GM12874 (cell line): Measurements from ENCODE around the gene AK5.

Source experiments
- TF ChIP-seq, protein P1 (sequence below): IDR thresholded peaks from 2 replicates; pipeline ENCODE4 v1.5.1; 2011; ENCODE audit warnings: low read depth, mild to moderate bottlenecking, control low read depth, low read length, moderate library complexity; ENCODE audit not compliant: insufficient read depth

The AK5 gene

DNA sequence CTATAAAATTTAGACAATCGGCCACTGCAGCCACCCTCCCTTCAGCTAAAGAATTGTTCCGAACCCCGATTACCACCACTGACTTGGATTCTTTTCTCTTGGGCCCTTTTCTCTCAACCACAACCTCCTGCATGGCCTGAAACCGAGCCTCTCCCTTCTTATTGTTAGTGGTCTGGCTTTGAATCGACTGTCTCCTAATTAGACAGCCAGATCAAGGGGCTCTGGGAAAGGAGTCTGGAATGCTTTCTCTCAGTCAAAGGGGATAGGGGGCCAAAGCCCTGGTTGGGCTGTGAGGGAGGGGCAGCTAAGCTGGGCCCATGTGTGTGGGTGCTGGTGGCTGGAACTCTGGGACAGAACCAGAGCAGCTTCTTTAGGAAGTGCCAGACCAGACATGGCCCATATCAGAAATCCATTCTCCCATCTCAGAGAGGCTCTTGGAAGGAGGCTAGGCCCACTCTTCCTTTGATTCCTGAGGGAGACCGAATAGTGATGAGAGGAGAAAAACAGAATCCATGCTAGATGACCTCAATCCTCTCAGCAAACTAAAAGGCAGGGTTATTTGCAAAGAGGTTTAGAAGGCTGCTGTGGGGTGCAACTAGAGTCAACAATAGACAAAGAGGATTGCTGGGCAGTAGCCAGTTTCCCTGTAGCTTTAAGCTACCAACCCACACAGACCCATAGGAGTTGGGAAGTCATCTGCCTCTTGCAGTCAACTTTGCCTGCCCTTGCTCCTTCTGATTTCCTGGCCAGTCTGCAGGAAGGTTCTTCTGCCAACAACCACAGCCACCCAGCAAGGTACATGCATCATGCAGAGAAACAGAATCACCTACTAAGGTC lies 117.6 kb downstream of the AK5 start:
- TF ChIP-seq, protein P1, sequence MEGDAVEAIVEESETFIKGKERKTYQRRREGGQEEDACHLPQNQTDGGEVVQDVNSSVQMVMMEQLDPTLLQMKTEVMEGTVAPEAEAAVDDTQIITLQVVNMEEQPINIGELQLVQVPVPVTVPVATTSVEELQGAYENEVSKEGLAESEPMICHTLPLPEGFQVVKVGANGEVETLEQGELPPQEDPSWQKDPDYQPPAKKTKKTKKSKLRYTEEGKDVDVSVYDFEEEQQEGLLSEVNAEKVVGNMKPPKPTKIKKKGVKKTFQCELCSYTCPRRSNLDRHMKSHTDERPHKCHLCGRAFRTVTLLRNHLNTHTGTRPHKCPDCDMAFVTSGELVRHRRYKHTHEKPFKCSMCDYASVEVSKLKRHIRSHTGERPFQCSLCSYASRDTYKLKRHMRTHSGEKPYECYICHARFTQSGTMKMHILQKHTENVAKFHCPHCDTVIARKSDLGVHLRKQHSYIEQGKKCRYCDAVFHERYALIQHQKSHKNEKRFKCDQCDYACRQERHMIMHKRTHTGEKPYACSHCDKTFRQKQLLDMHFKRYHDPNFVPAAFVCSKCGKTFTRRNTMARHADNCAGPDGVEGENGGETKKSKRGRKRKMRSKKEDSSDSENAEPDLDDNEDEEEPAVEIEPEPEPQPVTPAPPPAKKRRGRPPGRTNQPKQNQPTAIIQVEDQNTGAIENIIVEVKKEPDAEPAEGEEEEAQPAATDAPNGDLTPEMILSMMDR: no peak

DNA sequence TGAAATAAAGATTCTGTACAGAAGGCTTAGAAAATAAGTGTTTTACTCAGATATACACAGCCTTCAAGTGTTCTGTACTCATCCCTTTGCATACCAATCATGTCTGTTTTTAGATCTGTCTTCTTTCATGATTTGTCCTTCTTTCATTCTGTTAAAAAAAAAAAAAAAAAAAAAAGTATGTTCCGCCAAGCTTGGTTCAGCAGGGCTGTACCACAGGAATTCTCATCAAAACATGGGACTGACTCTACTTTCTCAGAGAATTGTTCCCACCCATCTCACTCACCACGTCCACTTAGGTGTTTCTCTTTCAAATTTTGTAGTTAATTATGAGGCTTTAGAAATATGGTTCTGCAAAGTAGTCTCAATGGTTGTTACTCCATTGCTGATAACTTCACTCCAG lies 119.0 kb downstream of the AK5 start:
- TF ChIP-seq, protein P1: no peak

DNA sequence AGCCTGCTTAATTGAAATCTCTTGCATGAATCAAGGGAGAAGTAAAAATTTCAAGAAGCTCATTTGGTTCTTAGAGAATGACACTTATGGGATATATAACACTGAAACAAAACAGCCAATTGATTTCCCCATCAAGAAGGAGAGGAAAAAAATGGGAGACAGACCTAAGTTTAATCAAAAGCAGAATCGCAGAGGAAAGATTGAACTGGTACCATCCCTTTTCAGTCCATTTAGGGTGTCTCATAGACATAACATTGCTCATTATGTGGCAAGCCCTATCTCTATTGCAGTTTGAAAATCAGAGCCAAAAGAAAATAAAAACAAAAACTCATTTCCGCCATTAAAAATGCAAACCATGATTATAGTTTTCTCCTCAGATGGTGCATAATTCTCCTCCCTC lies 119.6 kb downstream of the AK5 start:
- TF ChIP-seq, protein P1: no peak

DNA sequence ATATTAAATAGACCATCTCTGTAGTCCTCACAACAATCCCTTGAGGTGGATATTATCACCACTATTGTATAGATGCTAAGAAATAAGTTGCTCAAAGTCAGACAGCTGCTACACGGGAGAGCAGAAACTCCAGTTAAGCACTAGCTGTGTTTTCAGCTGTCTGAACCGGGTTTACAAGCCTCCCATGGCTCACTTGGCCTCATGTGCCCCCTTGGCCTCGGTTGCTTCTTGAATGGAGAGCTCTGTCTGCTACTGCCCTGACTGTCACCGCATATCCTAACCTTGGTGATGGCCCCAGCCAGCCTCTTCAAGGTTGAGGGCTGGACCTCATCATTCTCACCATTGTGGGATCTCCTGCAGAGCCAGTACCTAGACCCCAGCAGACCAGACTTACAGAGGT lies 123.4 kb downstream of the AK5 start:
- TF ChIP-seq, protein P1: no peak

DNA sequence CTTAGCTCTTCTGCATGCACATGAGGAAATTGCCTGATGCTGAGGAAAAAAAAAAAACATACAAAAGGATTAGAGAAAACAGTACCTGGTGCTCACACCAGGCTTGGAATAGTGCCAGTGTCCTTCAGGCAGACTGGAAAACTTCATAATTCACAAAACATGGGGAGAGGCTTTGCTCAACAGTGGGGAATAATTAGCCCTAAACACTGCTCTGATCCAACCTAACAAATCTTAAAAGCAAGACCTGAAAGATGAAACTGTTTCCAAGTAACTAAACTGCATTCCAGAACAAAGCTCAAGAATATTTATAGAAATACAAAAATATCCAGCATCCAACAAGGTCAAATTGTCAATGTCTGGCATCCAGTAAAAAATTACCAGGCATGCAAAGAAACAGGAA lies 124.8 kb downstream of the AK5 start:
- TF ChIP-seq, protein P1: no peak

DNA sequence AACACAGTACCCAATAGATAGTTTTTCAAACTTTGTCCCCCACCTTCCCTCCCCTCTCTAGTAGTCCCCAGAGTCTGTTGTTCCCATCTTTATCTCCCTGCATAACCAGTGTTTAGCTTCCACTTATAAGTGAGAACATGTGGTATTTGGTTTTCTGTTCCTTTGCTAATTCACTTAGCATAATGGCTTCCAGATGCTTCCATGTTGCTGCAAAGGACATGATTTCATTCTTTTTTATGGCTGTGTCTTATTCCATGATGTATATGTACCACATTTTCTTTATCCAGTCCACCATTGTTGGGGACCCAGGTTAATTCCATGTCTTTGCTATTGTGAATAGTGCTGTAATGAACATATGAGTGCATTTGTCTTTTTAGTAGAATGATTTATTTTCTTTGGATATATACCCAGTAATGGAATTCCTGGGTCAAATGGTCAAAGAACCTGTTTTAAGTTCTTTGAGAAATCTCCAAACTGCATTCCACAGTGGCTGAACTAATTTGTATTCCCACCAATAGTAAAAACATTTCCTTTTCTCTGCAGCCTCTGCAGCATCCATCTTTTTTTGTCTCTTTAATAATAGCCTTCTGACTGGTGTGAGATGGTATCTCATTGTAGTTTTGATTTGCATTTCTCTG lies 126.0 kb downstream of the AK5 start:
- TF ChIP-seq, protein P1: no peak

DNA sequence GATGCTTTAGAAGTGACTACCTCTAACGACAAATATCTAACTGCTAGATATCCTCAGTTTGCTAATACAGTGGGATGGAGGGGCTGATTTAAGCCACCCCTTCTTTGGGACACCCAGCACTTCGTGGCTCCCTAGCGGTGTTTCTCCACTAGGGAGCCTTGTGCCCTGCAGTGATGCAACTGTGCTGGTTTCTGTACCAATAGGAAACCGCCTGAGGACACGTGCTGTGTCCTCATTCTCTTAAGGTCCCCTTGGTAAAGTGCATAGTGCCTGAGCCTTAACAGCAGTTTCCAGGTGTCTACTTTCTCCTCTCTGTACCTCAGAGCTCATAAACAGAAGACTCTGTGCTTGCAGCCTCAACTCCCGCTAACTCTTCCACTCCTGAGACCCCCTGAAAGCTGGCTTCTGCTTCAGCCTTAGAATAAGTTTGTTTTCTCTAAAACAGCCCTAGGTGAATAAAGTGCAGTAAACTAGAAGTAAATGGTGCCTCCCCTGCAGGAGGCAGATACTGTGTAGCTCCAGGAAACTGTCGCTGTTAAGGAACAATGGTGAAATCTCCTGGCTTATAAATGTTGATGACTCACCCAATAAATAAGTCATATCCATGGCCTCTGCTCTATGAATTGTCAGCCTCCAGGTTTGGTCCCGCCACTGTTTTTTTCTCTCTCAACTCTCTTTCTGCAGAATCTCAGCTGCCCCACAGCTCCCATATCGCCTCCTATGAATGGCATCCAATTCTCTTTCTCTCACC lies 130.4 kb downstream of the AK5 start:
- TF ChIP-seq, protein P1: no peak
